Epithelial cell of proximal tubule (primary cell): ENCODE measurements around the gene CCN2. TPM values are rescaled to one million over a fixed set of nuclear protein-coding genes. Genes with fewer than 3 reads are reported as not detected.
"Not testable (repeated sequence)": the region's sequence is repeated elsewhere in the genome, so short reads cannot be mapped to it uniquely, and the experiment has no call there.

Source experiments
- DNase-seq: peaks from one replicate; pipeline ENCODE4 v3.0.0-alpha.2; 2011; ENCODE audit warnings: low read depth
- H3K4me3 ChIP-seq: 2 replicates; pipeline ENCODE4 v1.5.1; 2011; ENCODE audit warnings: low read depth, mild to moderate bottlenecking, low read length
- total RNA-seq: library from RNA; depleted of rRNA; stranded (reverse); fragments of >200 nt; gene quantifications from 2 replicates; pipeline ENCODE4 v1.2.3, GENCODE V29; 2015
- TF ChIP-seq, protein P1 (sequence below): conservative IDR thresholded peaks from 2 replicates; pipeline ENCODE4 v1.5.1; 2012; ENCODE audit warnings: low read depth, mild to moderate bottlenecking, low read length

The CCN2 gene
- total RNA-seq, 1 donor from 2014 or later, result 40.1 TPM

DNA sequence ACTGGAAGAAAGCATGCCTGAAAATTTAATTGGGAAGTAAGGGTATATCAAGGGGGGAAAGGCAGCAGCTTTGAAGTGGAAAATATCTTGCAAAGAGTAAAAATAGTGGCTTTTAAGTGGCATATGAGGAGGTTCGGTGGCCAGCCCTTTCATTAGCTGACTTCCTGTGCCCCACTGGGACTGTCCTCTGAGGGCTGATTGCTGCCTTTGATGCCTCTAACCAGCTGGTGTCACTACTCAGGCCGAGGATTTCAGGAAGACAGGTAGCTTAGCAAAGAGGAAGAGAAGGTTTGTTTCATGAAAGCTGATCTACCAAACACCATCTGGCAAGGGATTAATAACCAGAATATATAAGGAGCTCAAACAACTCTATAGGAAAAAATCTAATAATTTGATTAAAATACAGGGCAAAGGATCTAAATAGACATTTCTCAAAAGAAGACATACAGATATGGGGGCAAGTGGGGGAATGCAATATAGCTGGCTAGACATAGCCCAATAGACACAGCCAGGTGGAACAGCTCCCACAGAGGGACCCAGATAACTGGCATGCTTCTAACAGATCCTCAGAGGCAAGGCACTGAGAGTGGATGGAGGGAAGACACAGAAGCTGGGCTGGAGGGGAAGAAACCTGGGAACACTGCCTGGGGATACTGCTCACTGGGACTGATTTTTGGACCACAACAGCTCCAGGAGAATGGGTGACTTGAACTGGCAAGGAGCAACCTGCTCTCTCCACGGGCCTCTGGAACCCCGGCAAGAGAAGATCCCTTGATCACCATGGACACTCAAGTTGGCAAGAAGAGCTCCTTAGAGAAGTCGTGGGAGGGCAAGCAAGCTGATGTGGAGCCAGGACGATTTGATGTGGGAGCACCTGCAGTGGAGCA, 33.2 kb downstream of the CCN2 start:
- H3K4me3 ChIP-seq, result no peak overlapping the region
- TF ChIP-seq, protein P1, sequence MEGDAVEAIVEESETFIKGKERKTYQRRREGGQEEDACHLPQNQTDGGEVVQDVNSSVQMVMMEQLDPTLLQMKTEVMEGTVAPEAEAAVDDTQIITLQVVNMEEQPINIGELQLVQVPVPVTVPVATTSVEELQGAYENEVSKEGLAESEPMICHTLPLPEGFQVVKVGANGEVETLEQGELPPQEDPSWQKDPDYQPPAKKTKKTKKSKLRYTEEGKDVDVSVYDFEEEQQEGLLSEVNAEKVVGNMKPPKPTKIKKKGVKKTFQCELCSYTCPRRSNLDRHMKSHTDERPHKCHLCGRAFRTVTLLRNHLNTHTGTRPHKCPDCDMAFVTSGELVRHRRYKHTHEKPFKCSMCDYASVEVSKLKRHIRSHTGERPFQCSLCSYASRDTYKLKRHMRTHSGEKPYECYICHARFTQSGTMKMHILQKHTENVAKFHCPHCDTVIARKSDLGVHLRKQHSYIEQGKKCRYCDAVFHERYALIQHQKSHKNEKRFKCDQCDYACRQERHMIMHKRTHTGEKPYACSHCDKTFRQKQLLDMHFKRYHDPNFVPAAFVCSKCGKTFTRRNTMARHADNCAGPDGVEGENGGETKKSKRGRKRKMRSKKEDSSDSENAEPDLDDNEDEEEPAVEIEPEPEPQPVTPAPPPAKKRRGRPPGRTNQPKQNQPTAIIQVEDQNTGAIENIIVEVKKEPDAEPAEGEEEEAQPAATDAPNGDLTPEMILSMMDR, result no peak
- no peak for DNase-seq

DNA sequence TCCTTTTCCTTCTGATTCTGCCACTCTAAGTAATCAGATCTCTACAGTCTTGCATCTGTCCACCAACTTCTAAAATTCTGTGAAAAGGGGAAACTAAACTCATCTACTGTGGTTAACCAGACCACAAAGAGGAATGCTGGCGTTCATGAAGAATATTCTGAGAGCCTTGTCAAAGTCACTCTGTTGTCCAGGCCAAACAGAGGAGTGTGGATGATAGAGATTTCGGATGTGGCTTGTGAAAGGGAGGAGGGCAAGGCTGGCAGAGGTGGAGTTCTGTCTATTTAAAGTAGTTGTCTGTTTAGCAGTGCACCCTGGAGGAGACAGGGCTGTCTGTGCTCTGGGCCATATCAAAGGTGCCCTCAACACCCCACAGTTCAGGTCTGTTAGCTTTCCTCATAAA, 33.9 kb downstream of the CCN2 start:
- H3K4me3 ChIP-seq, result no peak overlapping the region
- TF ChIP-seq, protein P1, result no peak
- no peak for DNase-seq

DNA sequence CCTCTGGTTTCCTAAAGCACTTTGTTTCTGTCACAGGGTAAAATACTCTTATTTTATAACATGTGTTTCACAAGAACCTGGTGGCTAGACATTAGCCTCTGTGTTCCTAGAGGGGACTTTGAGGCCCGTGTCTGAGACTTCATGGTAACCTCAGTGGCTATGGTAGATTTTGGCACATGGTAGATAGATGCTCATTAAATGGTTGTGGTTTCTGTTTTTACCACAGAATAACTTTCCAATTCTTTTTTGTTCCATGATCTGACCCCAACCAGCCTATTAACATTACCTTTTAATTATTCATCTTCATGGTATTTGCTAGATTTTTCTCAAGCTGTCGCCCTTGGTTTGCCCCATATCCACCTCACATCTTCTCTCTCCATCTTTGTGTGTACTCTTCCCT, 34.3 kb downstream of the CCN2 start:
- TF ChIP-seq, protein P1, result no peak
- DNase-seq, result no peak
- H3K4me3 ChIP-seq, result no peak overlapping the region

- H3K4me3 ChIP-seq, DNase-seq: not testable (repeated sequence)
Observed at GRCh38 chr6:131916091-131916796, 34.9 kb downstream of the CCN2 start.

DNA sequence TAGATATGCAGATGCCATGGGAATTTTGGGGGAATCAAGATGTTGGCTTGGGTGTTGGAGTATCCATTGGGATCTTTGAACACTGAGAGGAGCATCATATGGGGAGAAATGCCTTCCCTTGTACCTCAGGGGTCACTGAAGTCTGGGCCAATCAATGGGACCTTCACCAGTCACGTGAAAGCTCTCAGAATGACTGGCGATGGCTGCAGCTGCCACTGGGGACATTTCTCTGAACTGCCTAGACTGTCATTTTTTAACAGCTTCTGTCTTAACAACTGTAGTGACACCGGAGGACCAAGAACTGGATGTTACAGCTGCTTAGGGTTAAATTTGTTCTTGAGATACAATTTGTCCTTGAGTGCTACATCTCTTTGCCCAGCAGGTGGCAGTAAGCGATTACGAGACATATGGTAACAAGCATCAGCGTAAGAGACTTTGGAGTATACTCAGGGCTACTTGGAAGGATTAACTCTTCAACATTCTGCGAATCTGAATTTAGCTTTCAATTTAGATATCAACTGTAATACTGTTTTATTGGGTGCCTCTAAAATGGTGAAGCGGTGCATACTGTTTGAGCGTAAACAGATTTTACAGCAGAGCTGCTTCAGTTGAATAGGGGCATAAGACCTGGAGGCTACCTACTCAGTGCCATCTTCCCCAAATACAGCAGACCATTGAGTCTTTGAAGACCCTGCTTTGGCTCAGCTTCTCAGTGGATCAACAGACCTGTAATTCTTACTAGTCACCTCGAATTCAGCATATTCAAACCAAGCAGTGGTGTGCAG, 36.0 kb downstream of the CCN2 start:
- H3K4me3 ChIP-seq, result no peak overlapping the region
- TF ChIP-seq, protein P1, result peak; percentile 95
- no peak for DNase-seq

DNA sequence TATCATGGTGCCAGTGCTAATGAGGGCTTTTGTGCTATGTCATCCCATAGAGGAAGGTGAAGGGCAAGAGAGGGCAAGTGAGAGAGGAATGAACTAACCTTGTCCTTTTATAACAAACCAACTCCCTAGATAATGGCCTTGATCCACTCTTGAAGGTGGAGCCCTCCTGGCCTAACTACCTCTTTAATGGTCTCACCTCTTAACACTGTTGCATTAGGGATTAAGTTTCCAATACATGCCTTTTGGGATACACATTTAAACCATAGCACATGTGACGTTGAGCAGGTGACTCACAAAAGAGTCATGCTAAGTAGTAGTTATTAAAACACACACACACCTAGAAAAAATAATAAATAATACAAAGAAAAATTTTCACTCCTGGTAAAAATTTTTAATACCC, 36.9 kb downstream of the CCN2 start:
- H3K4me3 ChIP-seq, result no peak overlapping the region
- no peak for DNase-seq
- TF ChIP-seq, protein P1, result no peak

DNA sequence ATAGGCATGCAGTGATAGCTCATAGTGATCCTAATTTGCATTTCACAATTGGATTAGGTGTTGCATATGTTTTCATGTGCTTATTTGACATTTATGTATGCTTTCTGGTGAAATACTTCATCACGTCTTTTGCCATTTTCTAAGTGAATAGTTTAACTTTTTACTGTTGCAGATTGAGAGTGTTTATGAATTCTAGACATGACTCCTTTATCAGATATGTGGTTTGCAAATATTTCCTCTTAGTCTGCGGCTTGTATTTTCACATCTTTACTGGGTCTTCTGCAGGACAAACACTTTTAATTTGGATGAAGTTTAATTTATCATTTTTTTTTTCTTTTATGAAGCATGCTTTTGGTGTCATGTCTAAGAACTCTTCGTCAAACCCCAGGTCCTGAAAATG, 39.2 kb downstream of the CCN2 start:
- TF ChIP-seq, protein P1, result no peak
- H3K4me3 ChIP-seq, result no peak overlapping the region
- DNase-seq, result no peak
